Measurements from ENCODE around the gene APOO.

Gene APOO

GRCh38 chrX:23851544-23851943 is 56.2 kb downstream of the APOO start:
- TF ChIP-seq CTCF (IDR thresholded peaks at IDR 0.05), result no peak
- Histone ChIP-seq H3K4me3 (no peak overlapping the region), H3K27ac (no peak overlapping the region)
- DNase-seq (ENCODE audit: low spot score), result no peak

- no peak for DNase-seq (ENCODE audit: low spot score)
- TF ChIP-seq CTCF (IDR thresholded peaks at IDR 0.05), result no peak
- H3K27ac ChIP-seq, result no peak overlapping the region
- H3K4me3 ChIP-seq, result no peak overlapping the region
These were observed 58.5 kb downstream of the APOO start for GRCh38 chrX:23849241-23849640.

GRCh38 chrX:23845351-23845817 is 62.4 kb downstream of the APOO start:
- no peak for TF ChIP-seq CTCF (IDR thresholded peaks at IDR 0.05)
- Histone ChIP-seq H3K27ac (peak overlapping the region in 1 of 2 donors; percentile 56), H3K4me3 (no peak overlapping the region)
- DNase-seq (ENCODE audit: low spot score), result no peak

GRCh38 chrX:23844502-23845138 is 63.1 kb downstream of the APOO start:
- H3K27ac ChIP-seq, result peak overlapping the region in 1 of 2 donors; percentile 35
- no peak for TF ChIP-seq CTCF (IDR thresholded peaks at IDR 0.05)
- H3K4me3 ChIP-seq, result no peak overlapping the region
- no peak for DNase-seq (ENCODE audit: low spot score)

- no peak for DNase-seq (ENCODE audit: low spot score)
- no peak for TF ChIP-seq CTCF (IDR thresholded peaks at IDR 0.05)
- Histone ChIP-seq H3K27ac (no peak overlapping the region), H3K4me3 (no peak overlapping the region)
These were observed 65.8 kb downstream of the APOO start for GRCh38 chrX:23841847-23842522.

GRCh38 chrX:23840674-23841073 is 67.1 kb downstream of the APOO start:
- DNase-seq (ENCODE audit: low spot score), result no peak
- no peak for TF ChIP-seq CTCF (IDR thresholded peaks at IDR 0.05)
- H3K27ac ChIP-seq, result no peak overlapping the region
- H3K4me3 ChIP-seq, result no peak overlapping the region

- no peak for DNase-seq (ENCODE audit: low spot score)
- H3K27ac ChIP-seq, result no peak overlapping the region
These were observed 68.8 kb downstream of the APOO start for GRCh38 chrX:23838953-23839352.

More at GRCh38 chrX:23838953-23839352, 68.8 kb downstream of the APOO start:
- no peak for TF ChIP-seq CTCF (IDR thresholded peaks at IDR 0.05)
- H3K4me3 ChIP-seq, result no peak overlapping the region
